ENCODE data around the gene PBX4.

DNA sequence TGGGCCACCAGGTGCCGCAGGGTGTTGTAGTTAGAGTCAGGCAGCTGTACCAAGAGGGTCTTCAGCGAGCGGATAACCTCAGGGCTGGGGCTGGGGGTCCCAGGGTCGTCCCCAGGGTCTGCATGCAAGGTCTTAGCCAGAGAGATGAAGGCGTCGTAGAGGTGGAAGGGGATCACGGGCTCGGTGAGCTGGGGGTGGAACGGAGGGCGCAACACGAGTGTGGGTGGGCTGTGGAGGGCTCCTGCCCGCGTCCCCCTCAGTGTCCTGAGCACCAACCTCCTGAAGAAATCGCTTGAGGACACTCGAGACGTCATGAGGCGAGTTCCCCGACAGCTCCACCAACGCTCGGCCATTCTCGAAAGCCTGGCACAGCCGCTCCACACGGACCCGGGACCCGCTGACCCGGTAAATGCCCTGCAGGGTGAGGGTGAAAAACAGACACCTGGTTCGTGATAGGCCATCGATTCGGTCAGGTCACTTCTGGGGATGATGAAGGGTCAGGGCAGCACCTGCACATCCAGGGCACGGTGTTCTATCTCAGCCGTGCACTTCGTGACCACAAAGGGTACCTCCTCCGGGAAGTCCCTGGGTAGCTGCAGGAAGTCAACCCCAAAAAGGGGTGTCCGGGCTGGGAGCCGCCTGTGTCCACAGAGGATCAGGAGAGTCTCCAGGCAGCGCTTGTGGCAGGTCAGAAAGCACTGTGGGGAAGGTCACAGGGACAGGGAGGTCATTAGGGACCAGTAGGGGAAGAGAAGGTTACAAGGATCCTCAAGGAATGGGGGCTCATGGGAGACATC, 16.2 kb upstream of the PBX4 start:
- TF ChIP-seq, protein P1, sequence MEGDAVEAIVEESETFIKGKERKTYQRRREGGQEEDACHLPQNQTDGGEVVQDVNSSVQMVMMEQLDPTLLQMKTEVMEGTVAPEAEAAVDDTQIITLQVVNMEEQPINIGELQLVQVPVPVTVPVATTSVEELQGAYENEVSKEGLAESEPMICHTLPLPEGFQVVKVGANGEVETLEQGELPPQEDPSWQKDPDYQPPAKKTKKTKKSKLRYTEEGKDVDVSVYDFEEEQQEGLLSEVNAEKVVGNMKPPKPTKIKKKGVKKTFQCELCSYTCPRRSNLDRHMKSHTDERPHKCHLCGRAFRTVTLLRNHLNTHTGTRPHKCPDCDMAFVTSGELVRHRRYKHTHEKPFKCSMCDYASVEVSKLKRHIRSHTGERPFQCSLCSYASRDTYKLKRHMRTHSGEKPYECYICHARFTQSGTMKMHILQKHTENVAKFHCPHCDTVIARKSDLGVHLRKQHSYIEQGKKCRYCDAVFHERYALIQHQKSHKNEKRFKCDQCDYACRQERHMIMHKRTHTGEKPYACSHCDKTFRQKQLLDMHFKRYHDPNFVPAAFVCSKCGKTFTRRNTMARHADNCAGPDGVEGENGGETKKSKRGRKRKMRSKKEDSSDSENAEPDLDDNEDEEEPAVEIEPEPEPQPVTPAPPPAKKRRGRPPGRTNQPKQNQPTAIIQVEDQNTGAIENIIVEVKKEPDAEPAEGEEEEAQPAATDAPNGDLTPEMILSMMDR (IDR thresholded peaks at IDR 0.05; ENCODE audit: poor library complexity), result no peak
- TF ChIP-seq EZH2phosphoT487 (IDR thresholded peaks at IDR 0.05; ENCODE audit: low read depth, severe bottlenecking, unreplicated experiment) (no peak), EZH2 (IDR thresholded peaks at IDR 0.05; ENCODE audit: borderline replicate concordance) (no peak)

All from hepatocyte (in vitro differentiated cells).